ENCODE measurements around the gene PBRM1. TPM values are rescaled to one million over a fixed set of nuclear protein-coding genes. Genes with fewer than 3 reads are reported as not detected.

The PBRM1 gene
- total and polyA plus RNA-seq, 2 experiments from 2014 or later = 57.5 to 72.5 TPM

DNA sequence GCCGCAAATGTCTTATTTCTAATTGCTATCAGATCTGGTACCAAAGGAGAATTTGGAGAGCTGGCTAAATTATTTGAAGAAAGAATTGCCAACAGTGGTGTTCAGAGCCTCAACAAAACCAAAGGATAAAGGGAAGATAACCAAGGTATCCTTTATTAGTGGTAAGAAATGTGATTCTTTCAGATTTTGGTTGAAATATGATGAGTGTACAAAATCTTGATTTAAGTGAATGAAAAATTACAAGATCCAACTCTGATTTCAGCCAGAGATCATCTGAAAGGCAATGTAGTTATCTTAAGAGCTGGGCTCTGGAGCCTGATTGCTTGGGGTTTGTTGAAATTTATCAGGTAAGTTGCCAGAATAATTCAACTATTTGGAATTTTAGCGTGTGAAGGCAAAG lies 4.8 kb upstream of the PBRM1 start:
- ATAC-seq = no peak
- Mint-ChIP-seq H3K27me3 (ENCODE audit: insufficient read depth, low read depth, poor library complexity) (peaks cover 11% of the 10 kb centered on the region), H3K9me3 (no peaks in the 10 kb centered on the region), H3K4me1 (peaks cover 4% of the 10 kb centered on the region), H3K36me3 (ENCODE audit: low read depth) (peaks cover 98% of the 10 kb centered on the region), H3K4me3 (no peak overlapping the region; the same call in 2 of the 3 replicates), H3K27ac (no peak overlapping the region; the same call in 1 of the 2 replicates)
- H3K79me2 ChIP-seq (replicated peaks; ENCODE audit: insufficient read depth) = peaks cover 51% of the 10 kb centered on the region
- H3K27ac ChIP-seq (ENCODE audit: low read depth) = no peak overlapping the region
- H3K9me2 ChIP-seq (ENCODE audit: insufficient read depth) = no peaks in the 10 kb centered on the region
- H3K4me2 ChIP-seq = no peak overlapping the region
- H2AFZ ChIP-seq = no peak overlapping the region
- H3K36me3 ChIP-seq (ENCODE audit: insufficient read depth) = peaks cover 83% of the 10 kb centered on the region
- H3K4me1 ChIP-seq (ENCODE audit: insufficient read depth) = 0 out of 2 replicates have a peak, but pooled peaks cover 5% of the 10 kb centered on the region
- peaks cover 73% of the 10 kb centered on the region for H3F3A ChIP-seq (replicated peaks; ENCODE audit: low read depth)
- no peak for DNase-seq (ENCODE audit: low spot score)
- H4K20me1 ChIP-seq (replicated peaks; ENCODE audit: insufficient read depth) = peaks cover 45% of the 10 kb centered on the region
- H3K4me3 ChIP-seq = no peak overlapping the region
- TF ChIP-seq EZH2 (IDR thresholded peaks at IDR 0.05; ENCODE audit: low read depth, unreplicated experiment) = no peak
- no peak for TF ChIP-seq ZNF331 (CRISPR knock-in tag; IDR thresholded peaks at IDR 0.05; ENCODE audit: low read depth)
- TF ChIP-seq JUNB (IDR thresholded peaks at IDR 0.05; ENCODE audit: unreplicated experiment) = no peak
- TF ChIP-seq NANOG (IDR thresholded peaks at IDR 0.05; ENCODE audit: borderline replicate concordance) = no peak
- no peak for TF ChIP-seq POLR2AphosphoS5 (IDR thresholded peaks at IDR 0.05; ENCODE audit: low read depth)
- TF ChIP-seq, protein P1, sequence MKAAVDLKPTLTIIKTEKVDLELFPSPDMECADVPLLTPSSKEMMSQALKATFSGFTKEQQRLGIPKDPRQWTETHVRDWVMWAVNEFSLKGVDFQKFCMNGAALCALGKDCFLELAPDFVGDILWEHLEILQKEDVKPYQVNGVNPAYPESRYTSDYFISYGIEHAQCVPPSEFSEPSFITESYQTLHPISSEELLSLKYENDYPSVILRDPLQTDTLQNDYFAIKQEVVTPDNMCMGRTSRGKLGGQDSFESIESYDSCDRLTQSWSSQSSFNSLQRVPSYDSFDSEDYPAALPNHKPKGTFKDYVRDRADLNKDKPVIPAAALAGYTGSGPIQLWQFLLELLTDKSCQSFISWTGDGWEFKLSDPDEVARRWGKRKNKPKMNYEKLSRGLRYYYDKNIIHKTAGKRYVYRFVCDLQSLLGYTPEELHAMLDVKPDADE (IDR thresholded peaks at IDR 0.05) = no peak
- TF ChIP-seq ZNF462 (CRISPR knock-in tag; IDR thresholded peaks at IDR 0.05) = no peak
- no peak for TF ChIP-seq CREB1 (CRISPR knock-in tag; IDR thresholded peaks at IDR 0.05; ENCODE audit: low read depth)
- TF ChIP-seq EZH2phosphoT487 (IDR thresholded peaks at IDR 0.05; ENCODE audit: unreplicated experiment) = no peak
- TF ChIP-seq, protein P2, sequence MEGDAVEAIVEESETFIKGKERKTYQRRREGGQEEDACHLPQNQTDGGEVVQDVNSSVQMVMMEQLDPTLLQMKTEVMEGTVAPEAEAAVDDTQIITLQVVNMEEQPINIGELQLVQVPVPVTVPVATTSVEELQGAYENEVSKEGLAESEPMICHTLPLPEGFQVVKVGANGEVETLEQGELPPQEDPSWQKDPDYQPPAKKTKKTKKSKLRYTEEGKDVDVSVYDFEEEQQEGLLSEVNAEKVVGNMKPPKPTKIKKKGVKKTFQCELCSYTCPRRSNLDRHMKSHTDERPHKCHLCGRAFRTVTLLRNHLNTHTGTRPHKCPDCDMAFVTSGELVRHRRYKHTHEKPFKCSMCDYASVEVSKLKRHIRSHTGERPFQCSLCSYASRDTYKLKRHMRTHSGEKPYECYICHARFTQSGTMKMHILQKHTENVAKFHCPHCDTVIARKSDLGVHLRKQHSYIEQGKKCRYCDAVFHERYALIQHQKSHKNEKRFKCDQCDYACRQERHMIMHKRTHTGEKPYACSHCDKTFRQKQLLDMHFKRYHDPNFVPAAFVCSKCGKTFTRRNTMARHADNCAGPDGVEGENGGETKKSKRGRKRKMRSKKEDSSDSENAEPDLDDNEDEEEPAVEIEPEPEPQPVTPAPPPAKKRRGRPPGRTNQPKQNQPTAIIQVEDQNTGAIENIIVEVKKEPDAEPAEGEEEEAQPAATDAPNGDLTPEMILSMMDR (conservative IDR thresholded peaks at IDR 0.05; ENCODE audit: low read depth in 2 of 2) = no peak
- no peak for TF ChIP-seq REST (IDR thresholded peaks at IDR 0.05; ENCODE audit: unreplicated experiment)
- no peak for TF ChIP-seq ZNF114 (CRISPR knock-in tag; IDR thresholded peaks at IDR 0.05)
- no peak for TF ChIP-seq STAT1 (IDR thresholded peaks at IDR 0.05; ENCODE audit: unreplicated experiment)
- H3K27me3 ChIP-seq (ENCODE audit: insufficient read depth) = no peaks in the 10 kb centered on the region

Data from GM23338 (cell line).